Measurements from ENCODE around the gene TTC13.

DNA sequence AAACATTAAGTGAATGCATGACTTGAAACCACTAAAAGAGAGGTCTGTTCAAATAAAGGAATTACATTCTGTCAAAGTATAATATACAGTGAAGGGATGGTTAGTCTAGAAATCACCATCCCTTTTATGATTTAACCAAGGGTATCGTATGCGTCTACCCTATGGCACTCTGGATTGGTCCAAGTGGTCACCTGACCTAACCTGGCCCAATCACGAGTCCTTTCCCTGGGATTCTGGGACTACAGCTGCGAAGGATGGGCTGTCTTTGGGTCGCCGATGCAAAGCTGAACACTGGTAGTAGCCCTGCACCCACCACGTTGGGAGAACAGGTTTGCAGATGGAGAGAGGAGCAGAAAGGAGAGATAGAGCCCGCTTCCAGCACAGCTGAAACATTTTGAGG is 79.9 kb downstream of the TTC13 start:
- TF ChIP-seq, protein P1, sequence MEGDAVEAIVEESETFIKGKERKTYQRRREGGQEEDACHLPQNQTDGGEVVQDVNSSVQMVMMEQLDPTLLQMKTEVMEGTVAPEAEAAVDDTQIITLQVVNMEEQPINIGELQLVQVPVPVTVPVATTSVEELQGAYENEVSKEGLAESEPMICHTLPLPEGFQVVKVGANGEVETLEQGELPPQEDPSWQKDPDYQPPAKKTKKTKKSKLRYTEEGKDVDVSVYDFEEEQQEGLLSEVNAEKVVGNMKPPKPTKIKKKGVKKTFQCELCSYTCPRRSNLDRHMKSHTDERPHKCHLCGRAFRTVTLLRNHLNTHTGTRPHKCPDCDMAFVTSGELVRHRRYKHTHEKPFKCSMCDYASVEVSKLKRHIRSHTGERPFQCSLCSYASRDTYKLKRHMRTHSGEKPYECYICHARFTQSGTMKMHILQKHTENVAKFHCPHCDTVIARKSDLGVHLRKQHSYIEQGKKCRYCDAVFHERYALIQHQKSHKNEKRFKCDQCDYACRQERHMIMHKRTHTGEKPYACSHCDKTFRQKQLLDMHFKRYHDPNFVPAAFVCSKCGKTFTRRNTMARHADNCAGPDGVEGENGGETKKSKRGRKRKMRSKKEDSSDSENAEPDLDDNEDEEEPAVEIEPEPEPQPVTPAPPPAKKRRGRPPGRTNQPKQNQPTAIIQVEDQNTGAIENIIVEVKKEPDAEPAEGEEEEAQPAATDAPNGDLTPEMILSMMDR (IDR thresholded peaks at IDR 0.05; ENCODE audit: poor library complexity): no peak
- no peak for TF ChIP-seq EZH2 (IDR thresholded peaks at IDR 0.05; ENCODE audit: borderline replicate concordance)
